HG02642 (cell line): ENCODE measurements around the gene CHN2.

ENCODE experiments used
- ATAC-seq: cut with Tn5 transposase; IDR thresholded peaks from one replicate; pipeline ENCODE4 v1.9.1; 2021; ENCODE audit warnings: mild to moderate bottlenecking; ENCODE audit not compliant: unreplicated experiment, poor library complexity

Gene CHN2

GRCh38 chr7:29278337-29279069, 83.9 kb downstream of the CHN2 start:
- no peak for ATAC-seq

- no peak for ATAC-seq
Measured at GRCh38 chr7:29281782-29282541, 87.4 kb downstream of the CHN2 start.

GRCh38 chr7:29282819-29283414, 88.3 kb downstream of the CHN2 start:
- no peak for ATAC-seq

GRCh38 chr7:29284696-29285443, 90.3 kb downstream of the CHN2 start:
- ATAC-seq, result no peak

- peak; percentile 67 for ATAC-seq
Measured at GRCh38 chr7:29285444-29285793, 90.8 kb downstream of the CHN2 start.

GRCh38 chr7:29285861-29286260, 91.3 kb downstream of the CHN2 start:
- no peak for ATAC-seq

GRCh38 chr7:29287366-29287765, 92.8 kb downstream of the CHN2 start:
- no peak for ATAC-seq

- no peak for ATAC-seq
Measured at GRCh38 chr7:29288181-29289091, 93.9 kb downstream of the CHN2 start.

- ATAC-seq, result no peak
Measured at GRCh38 chr7:29289156-29290021, 94.8 kb downstream of the CHN2 start.

GRCh38 chr7:29290829-29291228, 96.3 kb downstream of the CHN2 start:
- no peak for ATAC-seq

GRCh38 chr7:29291723-29292618, 97.4 kb downstream of the CHN2 start:
- no peak for ATAC-seq

- no peak for ATAC-seq
Measured at GRCh38 chr7:29292886-29293658, 98.5 kb downstream of the CHN2 start.

GRCh38 chr7:29296421-29296820, 101.8 kb downstream of the CHN2 start:
- ATAC-seq, result no peak

GRCh38 chr7:29297194-29297890, 102.8 kb downstream of the CHN2 start:
- ATAC-seq, result no peak

- ATAC-seq, result no peak
Measured at GRCh38 chr7:29299086-29299485, 104.5 kb downstream of the CHN2 start.

- no peak for ATAC-seq
Measured at GRCh38 chr7:29300026-29300480, 105.5 kb downstream of the CHN2 start.
